NCI-H2196 treated with DMSO at 0.1 percent for 48 hours (cell line): ENCODE measurements around the gene STX7.
A peak's percentile ranks its signal among the peaks of the same experiment; 100 is the strongest.
"Not testable (repeated sequence)": the region's sequence is repeated elsewhere in the genome, so short reads cannot be mapped to it uniquely, and the experiment has no call there.

Experiments used
- DNase-seq: peaks from one replicate; lab custom pipeline; 2025; ENCODE audit not compliant: unreplicated experiment; lab: John Stamatoyannopoulos, UW

STX7 gene

GRCh38 chr6:132512638-132513632, at the start of gene STX7:
STX7 (minus strand) TSS chr6:132513116; CDS start chr6:132503530, 9,586 bp downstream.
- DNase-seq = peak; percentile 62

- DNase-seq = not testable (repeated sequence)
Observed at GRCh38 chr6:132560087-132560486, 47.2 kb upstream of the STX7 start.

- DNase-seq = no peak
Observed at GRCh38 chr6:132552372-132552771, 39.5 kb upstream of the STX7 start, which contains the start of gene TAAR8. TAAR8 (plus strand) TSS chr6:132552672; CDS start chr6:132552693, 21 bp downstream.

GRCh38 chr6:132551214-132551613, 38.3 kb upstream of the STX7 start:
- DNase-seq = no peak

GRCh38 chr6:132548746-132549463, 36.0 kb upstream of the STX7 start:
- no peak for DNase-seq

GRCh38 chr6:132544826-132545225, 31.9 kb upstream of the STX7 start:
- no peak for DNase-seq

- DNase-seq = no peak
Observed at GRCh38 chr6:132537977-132538376, 25.1 kb upstream of the STX7 start, which contains the start of gene TAAR9. TAAR9 (plus strand) TSS chr6:132538277; CDS start chr6:132538290, 13 bp downstream.

- DNase-seq = no peak
Observed at GRCh38 chr6:132537145-132537544, 24.2 kb upstream of the STX7 start.

- DNase-seq = not testable (repeated sequence)
Observed at GRCh38 chr6:132534546-132534945, 21.6 kb upstream of the STX7 start.

GRCh38 chr6:132530293-132530974, 17.5 kb upstream of the STX7 start:
- peak; percentile 38 for DNase-seq

- DNase-seq = no peak
Observed at GRCh38 chr6:132527791-132528190, 14.9 kb upstream of the STX7 start.

- DNase-seq = no peak
Observed at GRCh38 chr6:132526461-132526860, 13.5 kb upstream of the STX7 start.

- no peak for DNase-seq
Observed at GRCh38 chr6:132525866-132526265, 12.9 kb upstream of the STX7 start.

GRCh38 chr6:132524646-132525045, 11.7 kb upstream of the STX7 start:
- DNase-seq = no peak

GRCh38 chr6:132520953-132521352, 8.0 kb upstream of the STX7 start:
- DNase-seq = no peak

- no peak for DNase-seq
Observed at GRCh38 chr6:132515386-132515785, 2.5 kb upstream of the STX7 start.

GRCh38 chr6:132513831-132514545, 1.1 kb upstream of the STX7 start:
- no peak for DNase-seq

- no peak for DNase-seq
Observed at GRCh38 chr6:132512342-132512637, 626 bp downstream of the STX7 start.

GRCh38 chr6:132511831-132512220, 1.1 kb downstream of the STX7 start:
- no peak for DNase-seq

GRCh38 chr6:132511210-132511830, 1.6 kb downstream of the STX7 start:
- DNase-seq = no peak
